Measurements from ENCODE around the gene CEACAM21.

The CEACAM21 gene

DNA sequence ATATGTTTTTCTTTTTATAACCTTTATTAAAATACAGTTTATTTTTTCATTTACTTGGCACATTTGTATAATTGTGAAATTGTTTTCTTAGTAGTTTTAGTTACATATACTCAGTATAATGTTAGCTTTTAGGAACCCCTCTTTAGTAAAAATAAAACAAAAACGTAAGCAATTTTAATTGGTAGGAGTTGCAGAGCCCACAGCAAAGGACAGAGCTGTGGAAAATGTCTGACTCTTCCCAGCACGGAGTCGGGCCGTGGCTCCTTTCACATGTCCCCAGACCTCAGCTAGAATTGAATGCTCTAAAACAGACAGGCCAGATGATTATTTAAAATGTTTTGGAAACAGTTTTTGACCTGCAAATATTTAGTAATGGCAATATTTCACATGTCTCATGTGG lies 27.9 kb upstream of the CEACAM21 start:
- no peak for TF ChIP-seq ZFX (IDR thresholded peaks at IDR 0.05; ENCODE audit: borderline replicate concordance)
- TF ChIP-seq, protein P1, sequence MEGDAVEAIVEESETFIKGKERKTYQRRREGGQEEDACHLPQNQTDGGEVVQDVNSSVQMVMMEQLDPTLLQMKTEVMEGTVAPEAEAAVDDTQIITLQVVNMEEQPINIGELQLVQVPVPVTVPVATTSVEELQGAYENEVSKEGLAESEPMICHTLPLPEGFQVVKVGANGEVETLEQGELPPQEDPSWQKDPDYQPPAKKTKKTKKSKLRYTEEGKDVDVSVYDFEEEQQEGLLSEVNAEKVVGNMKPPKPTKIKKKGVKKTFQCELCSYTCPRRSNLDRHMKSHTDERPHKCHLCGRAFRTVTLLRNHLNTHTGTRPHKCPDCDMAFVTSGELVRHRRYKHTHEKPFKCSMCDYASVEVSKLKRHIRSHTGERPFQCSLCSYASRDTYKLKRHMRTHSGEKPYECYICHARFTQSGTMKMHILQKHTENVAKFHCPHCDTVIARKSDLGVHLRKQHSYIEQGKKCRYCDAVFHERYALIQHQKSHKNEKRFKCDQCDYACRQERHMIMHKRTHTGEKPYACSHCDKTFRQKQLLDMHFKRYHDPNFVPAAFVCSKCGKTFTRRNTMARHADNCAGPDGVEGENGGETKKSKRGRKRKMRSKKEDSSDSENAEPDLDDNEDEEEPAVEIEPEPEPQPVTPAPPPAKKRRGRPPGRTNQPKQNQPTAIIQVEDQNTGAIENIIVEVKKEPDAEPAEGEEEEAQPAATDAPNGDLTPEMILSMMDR (IDR thresholded peaks at IDR 0.05) = no peak
- no peak overlapping the region for H3K27ac ChIP-seq

DNA sequence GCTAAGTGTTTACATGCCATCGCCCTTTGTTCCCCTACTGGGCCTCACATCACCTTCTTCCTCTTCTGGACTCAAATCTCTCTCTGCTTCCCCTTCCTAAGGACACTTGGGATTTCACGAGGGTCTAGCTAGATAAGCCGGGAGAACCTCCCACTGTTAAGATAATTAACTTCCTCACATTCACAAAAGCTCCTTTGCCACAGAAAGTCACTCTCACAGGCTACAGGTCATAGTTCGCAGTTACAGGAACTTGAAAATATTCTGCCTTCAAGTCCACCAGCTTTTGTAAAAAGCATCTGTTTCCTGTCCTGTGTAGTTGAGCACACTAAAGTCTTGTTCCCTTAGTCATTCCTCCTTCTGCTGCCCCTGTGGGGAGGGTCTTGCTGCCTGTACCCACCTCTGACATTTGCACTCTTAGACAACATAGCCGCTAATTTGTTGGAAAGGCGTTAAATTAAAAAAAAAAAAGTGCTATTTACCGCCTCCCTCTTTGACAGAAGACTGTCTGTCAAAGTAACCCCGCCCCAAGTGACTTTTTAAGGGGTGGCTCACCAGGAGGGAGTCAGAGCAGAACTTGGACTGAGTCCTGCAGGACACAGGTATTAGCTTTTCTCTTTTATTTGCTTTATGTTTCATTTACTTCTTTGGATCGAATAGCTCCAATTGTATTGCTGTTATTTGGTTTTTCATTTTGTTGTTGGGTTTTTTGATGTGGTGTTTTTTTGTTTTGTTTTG lies 26.8 kb upstream of the CEACAM21 start:
- H3K27ac ChIP-seq = no peak overlapping the region

GRCh38 chr19:41549884-41550283 lies 26.1 kb upstream of the CEACAM21 start:
- TF ChIP-seq ZFX (IDR thresholded peaks at IDR 0.05; ENCODE audit: borderline replicate concordance) = no peak
- TF ChIP-seq, protein P1 (IDR thresholded peaks at IDR 0.05) = no peak
- H3K27ac ChIP-seq = no peak overlapping the region

More for the DNA sequence above, 26.8 kb upstream of the CEACAM21 start:
- no peak for TF ChIP-seq ZFX (IDR thresholded peaks at IDR 0.05; ENCODE audit: borderline replicate concordance)
- TF ChIP-seq, protein P1 (IDR thresholded peaks at IDR 0.05) = no peak

DNA sequence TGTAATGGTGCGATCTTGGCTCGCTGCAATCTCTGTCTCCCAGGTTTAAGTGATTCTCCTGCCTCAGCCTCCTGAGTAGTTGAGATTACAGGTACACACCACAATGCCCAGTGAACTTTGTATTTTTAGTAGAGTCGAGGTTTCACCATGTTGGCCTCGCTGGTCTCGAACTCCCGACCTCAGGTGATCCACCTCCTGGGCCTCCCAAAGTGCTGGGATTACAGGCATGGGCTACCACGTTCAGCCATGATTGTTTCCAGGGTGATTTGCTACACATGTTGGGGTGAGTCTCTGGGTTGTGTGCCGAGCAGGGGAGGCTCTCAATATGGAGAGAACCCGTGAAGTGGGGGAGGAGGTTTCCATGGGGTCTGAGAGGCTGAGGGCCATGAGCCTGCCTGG lies 24.8 kb upstream of the CEACAM21 start:
- TF ChIP-seq, protein P1 (IDR thresholded peaks at IDR 0.05) = no peak
- TF ChIP-seq ZFX (IDR thresholded peaks at IDR 0.05; ENCODE audit: borderline replicate concordance) = no peak
- no peak overlapping the region for H3K27ac ChIP-seq

- TF ChIP-seq, protein P1 (IDR thresholded peaks at IDR 0.05) = no peak
- TF ChIP-seq ZFX (IDR thresholded peaks at IDR 0.05; ENCODE audit: borderline replicate concordance) = no peak
- no peak overlapping the region for H3K27ac ChIP-seq
Measured at GRCh38 chr19:41551711-41552110, 24.3 kb upstream of the CEACAM21 start.

DNA sequence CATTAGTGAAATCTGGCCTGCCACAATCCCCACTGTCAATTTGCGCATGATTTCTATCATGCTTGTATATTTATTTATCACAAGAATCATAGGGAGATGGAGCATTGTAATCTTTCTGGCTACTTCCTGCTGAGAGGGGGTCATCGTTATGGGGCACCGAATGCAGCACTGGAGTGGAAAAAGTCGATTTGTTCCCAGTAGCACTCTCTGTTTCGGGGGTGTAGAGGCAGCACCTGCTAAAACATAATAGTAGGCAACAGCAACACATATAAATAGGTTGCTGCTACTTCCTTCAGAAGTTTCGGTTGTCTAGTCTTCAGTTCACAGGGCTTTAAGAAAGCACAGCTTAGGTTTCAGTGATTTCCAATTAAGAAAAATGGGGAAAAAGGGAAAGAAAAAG lies 23.4 kb upstream of the CEACAM21 start:
- TF ChIP-seq ZFX (IDR thresholded peaks at IDR 0.05; ENCODE audit: borderline replicate concordance) = no peak
- TF ChIP-seq, protein P1 (IDR thresholded peaks at IDR 0.05) = no peak
- H3K27ac ChIP-seq = no peak overlapping the region

DNA sequence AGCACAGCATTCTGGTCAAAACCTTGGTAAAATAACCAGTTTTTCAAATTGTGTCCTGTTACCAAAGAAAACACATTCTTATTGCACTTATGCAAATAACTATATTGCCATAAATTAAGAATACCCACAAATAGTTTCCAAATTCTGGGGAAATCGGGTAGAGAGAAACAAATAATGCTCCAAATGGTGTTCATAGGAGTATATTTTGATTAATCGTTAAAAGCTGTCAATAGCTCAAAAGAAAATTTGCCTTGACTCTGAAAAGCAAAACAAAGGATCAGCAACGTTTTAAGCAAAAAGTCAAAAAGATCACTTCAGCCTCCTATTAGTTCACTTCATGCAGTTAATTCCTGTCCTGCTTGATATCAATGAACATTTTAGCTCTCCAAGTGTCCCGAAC lies 22.2 kb upstream of the CEACAM21 start:
- no peak for TF ChIP-seq ZFX (IDR thresholded peaks at IDR 0.05; ENCODE audit: borderline replicate concordance)
- TF ChIP-seq, protein P1 (IDR thresholded peaks at IDR 0.05) = no peak
- no peak overlapping the region for H3K27ac ChIP-seq
